Thyroid gland (tissue), 4 donors: Measurements from ENCODE around the gene CSNK1E. TPM values are rescaled to one million over a fixed set of nuclear protein-coding genes. Genes with fewer than 3 reads are reported as not detected.

Source experiments
- DNase-seq, 2 donors: peaks; one replicate each; pipeline ENCODE4 v3.0.0-alpha.2; 2019
- H3K27ac ChIP-seq, 3 donors: fragments of 200-600 bp; sonication (generic); 1 replicate in 2 of 3; 2 replicates in 1 of 3; pipeline ENCODE4 v1.5.1; 2016 to 2019; ENCODE audit warnings: mild to moderate bottlenecking in 1 of 3, moderate library complexity in 1 of 3
- H3K27me3 ChIP-seq: fragments of 200-600 bp; sonication (generic); one replicate; pipeline ENCODE4 v1.5.1; 2019
- H3K36me3 ChIP-seq, 2 donors: fragments of 200-600 bp; sonication (generic); one replicate each; pipeline ENCODE4 v1.5.1; 2016 to 2019
- H3K4me1 ChIP-seq, 2 donors: fragments of 200-600 bp; sonication (generic); one replicate each; pipeline ENCODE4 v1.5.1; 2017 to 2019
- H3K4me3 ChIP-seq, 3 donors: fragments of 200-600 bp; sonication (generic); replicated peaks in 1 of 3; 1 replicate in 2 of 3; 2 replicates in 1 of 3; pipeline ENCODE4 v1.5.1; 2016; ENCODE audit warnings: mild to moderate bottlenecking in 1 of 3
- H3K9me3 ChIP-seq: fragments of 200-600 bp; sonication (generic); one replicate; pipeline ENCODE4 v1.5.1; 2017
- POLR2A ChIP-seq, 2 donors: fragments of 450-650 bp; IDR thresholded peaks; one replicate each; pipeline ENCODE4 v1.6.1; 2017; ENCODE audit warnings: antibody characterized with exemption in 2 of 2, mild to moderate bottlenecking in 2 of 2, moderate library complexity in 1 of 2
- WGBS, 2 donors: methylation state at CpG; one replicate each; pipeline ENCODE4 v1.1.5; 2017; 5-methylcytosine and 5-hydroxymethylcytosine counted together
- intact Hi-C: fragments of 100-400 bp; cut with DNase I; formaldehyde crosslinking; loops from one replicate; pipeline ENCODE4 v1.15.1; 2023
- total RNA-seq, 4 donors: library from RNA; depleted of rRNA; stranded (reverse); fragments of >200 nt; gene quantifications; one replicate each; pipeline ENCODE4 v1.2.3, GENCODE V29; 2016
- TF ChIP-seq, protein P1 (sequence below), 6 experiments: fragments of 200-600 bp in 3 of 6; fragments of 450-650 bp in 3 of 6; sonication (generic) in 3 of 6; IDR thresholded peaks; one replicate each; pipeline ENCODE4 v1.5.1; 2016 to 2019; ENCODE audit warnings: antibody characterized with exemption in 6 of 6, mild to moderate bottlenecking in 2 of 6, inconsistent platforms in 1 of 6, moderate library complexity in 1 of 6

Gene CSNK1E
- total RNA-seq, 4 donors from 2014 or later = 53.2 to 98.4 (median 69.5) TPM

DNA sequence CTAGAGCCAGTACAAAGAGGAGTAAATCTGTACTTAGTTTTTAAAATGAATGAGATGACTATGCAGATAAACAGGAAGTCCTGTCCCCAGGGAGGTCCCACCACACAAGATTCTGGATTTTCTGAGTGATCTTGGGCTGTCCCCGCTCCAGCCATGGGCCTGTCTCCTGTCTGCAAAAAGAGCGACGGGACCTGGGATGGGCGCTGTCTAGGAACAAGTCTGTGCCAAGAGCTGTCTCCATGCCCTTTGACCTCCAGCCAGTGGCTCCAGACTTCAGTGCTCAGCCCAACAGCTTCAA lies 6.0 kb downstream of the CSNK1E start:
- no peaks in the 10 kb centered on the region for H3K27me3 ChIP-seq
- intact Hi-C loops = no loop called here
- H3K4me3 ChIP-seq = no peak overlapping the region
- DNase-seq = no peak
- H3K36me3 ChIP-seq = peaks cover 0 to 7% of the 10 kb centered on the region in 2 donors
- no peak for TF ChIP-seq POLR2A (IDR thresholded peaks at IDR 0.05)
- TF ChIP-seq, protein P1, sequence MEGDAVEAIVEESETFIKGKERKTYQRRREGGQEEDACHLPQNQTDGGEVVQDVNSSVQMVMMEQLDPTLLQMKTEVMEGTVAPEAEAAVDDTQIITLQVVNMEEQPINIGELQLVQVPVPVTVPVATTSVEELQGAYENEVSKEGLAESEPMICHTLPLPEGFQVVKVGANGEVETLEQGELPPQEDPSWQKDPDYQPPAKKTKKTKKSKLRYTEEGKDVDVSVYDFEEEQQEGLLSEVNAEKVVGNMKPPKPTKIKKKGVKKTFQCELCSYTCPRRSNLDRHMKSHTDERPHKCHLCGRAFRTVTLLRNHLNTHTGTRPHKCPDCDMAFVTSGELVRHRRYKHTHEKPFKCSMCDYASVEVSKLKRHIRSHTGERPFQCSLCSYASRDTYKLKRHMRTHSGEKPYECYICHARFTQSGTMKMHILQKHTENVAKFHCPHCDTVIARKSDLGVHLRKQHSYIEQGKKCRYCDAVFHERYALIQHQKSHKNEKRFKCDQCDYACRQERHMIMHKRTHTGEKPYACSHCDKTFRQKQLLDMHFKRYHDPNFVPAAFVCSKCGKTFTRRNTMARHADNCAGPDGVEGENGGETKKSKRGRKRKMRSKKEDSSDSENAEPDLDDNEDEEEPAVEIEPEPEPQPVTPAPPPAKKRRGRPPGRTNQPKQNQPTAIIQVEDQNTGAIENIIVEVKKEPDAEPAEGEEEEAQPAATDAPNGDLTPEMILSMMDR (IDR thresholded peaks at IDR 0.05) = no peak
- peaks cover 63 to 77% of the 10 kb centered on the region in 2 donors for H3K4me1 ChIP-seq
- 56 to 67% methylated on average over 4 of the region's 4 CpGs for WGBS, 2 donors
- peak overlapping the region in 1 of 3 donors; percentile 66 for H3K27ac ChIP-seq
- no peaks in the 10 kb centered on the region for H3K9me3 ChIP-seq

DNA sequence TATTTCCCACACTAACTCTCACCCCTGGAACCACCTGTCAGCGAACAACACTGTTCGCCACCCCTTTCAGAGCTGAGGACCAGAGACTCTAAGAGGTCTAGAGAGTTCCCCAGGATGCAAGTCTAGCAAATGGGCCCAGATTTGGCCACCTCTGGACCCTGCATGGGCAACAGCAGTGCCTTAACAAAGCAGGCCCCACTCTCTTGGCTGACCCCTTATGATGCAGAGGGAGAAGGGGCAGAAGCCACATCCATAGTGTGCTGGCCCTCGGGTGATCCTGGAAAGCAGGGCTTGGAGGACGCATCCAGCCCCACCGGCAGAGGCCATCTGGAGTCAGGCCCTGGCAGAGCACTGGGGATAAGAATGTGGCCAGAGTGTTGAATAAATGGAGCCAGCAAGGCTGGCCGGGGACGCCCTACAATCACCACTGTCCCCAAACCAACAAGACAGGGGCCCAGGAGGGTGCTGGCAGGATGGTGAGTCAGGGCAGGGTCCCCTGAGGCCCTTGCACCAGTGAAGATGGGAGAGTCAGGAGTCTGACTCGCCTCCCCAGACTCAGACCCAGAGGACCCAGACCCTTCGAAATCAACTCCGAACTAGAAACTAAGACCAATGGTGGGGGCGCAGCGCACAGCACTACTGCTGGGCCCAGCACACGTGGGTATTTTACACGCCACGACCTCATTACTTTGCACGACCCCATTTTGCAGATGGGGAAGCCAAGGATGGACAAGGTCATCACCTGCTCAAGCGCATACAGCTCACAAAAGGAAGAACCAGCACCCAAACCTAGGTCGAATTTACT lies 6.5 kb downstream of the CSNK1E start:
- no peak for TF ChIP-seq POLR2A (IDR thresholded peaks at IDR 0.05)
- TF ChIP-seq, protein P1 (IDR thresholded peaks at IDR 0.05) = no peak
- Histone ChIP-seq H3K27me3 (no peaks in the 10 kb centered on the region), H3K9me3 (no peaks in the 10 kb centered on the region), H3K4me1 (peaks cover 66 to 82% of the 10 kb centered on the region in 2 donors), H3K27ac (peak overlapping the region; percentile 42 to 69 (median 66)), H3K36me3 (peaks cover 0 to 7% of the 10 kb centered on the region in 2 donors), H3K4me3 (no peak overlapping the region)
- no peak for DNase-seq
- intact Hi-C loops = no loop called here
- WGBS, 2 donors = 76 to 80% methylated on average over 14 to 18 of the region's 18 CpGs

- intact Hi-C loops = no loop called here
- peak; percentile 20 to 56 for DNase-seq
- TF ChIP-seq, protein P1 (IDR thresholded peaks at IDR 0.05) = no peak
- no peak for TF ChIP-seq POLR2A (IDR thresholded peaks at IDR 0.05)
- no peaks in the 10 kb centered on the region for H3K9me3 ChIP-seq
- 47 to 66% methylated on average over 17 to 18 of the region's 18 CpGs for WGBS, 2 donors
- no peak overlapping the region for H3K4me3 ChIP-seq
- H3K27ac ChIP-seq = peak overlapping the region; percentile 42 to 69 (median 66)
- H3K27me3 ChIP-seq = no peaks in the 10 kb centered on the region
- peaks cover 64 to 83% of the 10 kb centered on the region in 2 donors for H3K4me1 ChIP-seq
- peaks cover 0 to 7% of the 10 kb centered on the region in 2 donors for H3K36me3 ChIP-seq
Measured at GRCh38 chr22:38309614-38310517, 7.4 kb downstream of the CSNK1E start.

DNA sequence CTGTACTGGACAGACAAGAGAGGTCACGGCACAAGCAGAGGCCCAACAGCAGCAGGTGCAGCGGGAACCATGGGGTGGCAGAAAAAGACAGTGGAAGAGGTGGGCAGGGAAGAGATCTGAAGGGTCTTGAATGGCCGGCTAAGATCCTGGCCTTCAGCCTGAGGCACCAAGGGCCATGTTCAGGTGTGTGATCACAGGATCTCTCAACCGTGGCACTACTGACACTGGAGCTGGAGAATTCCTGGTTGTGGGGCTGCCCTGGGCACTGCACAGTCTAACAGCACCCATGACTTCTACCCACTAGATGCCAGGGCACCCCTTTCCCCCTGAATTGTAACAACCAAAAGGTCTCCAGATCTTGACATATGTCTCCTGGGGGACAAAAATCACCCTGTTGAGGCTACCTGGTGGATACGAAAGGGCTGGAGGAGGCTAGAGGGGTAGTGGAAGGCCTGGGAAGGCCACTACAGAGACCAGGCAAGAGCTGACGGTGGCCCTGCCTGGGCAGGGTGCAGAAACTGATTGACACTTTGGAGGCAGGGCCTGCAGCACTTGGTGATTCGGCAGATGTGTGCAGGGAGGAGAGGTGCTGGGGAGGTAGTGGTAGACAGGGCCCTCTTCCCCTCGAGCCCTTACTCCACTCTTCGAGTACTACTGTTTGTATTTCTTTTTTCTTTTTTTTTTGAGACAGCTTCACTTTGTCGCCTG lies 8.3 kb downstream of the CSNK1E start:
- Histone ChIP-seq H3K4me3 (no peak overlapping the region), H3K36me3 (peaks cover 0 to 7% of the 10 kb centered on the region in 2 donors)
- intact Hi-C loops = no loop called here

More for the DNA sequence above, 8.3 kb downstream of the CSNK1E start:
- Histone ChIP-seq H3K27ac (peak overlapping the region; percentile 26 to 66 (median 32)), H3K27me3 (no peaks in the 10 kb centered on the region), H3K4me1 (peaks cover 64 to 82% of the 10 kb centered on the region in 2 donors), H3K9me3 (no peaks in the 10 kb centered on the region)
- no peak for TF ChIP-seq POLR2A (IDR thresholded peaks at IDR 0.05)
- TF ChIP-seq, protein P1 (IDR thresholded peaks at IDR 0.05) = no peak
- WGBS, 2 donors = 49 to 55% methylated on average over 10 of the region's 10 CpGs
- DNase-seq = peak; percentile 64 to 74
